Effector memory CD4-positive, alpha-beta T cell (primary cell): Measurements from ENCODE around the gene TXNDC11.

ENCODE experiments used
- DNase-seq, 3 donors: peaks; one replicate each; pipeline ENCODE4 v3.0.0-alpha.2; 2020
- H3K27ac ChIP-seq: 2 replicates; pipeline ENCODE4 v1.7.0; 2013; ENCODE audit warnings: mild to moderate bottlenecking, low read length, moderate library complexity; ENCODE audit not compliant: insufficient read depth, poor library complexity, severe bottlenecking
- H3K27me3 ChIP-seq: replicated peaks from 2 replicates; pipeline ENCODE4 v1.7.0; 2013; ENCODE audit warnings: mild to moderate bottlenecking, low read length; ENCODE audit not compliant: insufficient read depth, control insufficient read depth, poor library complexity, severe bottlenecking
- H3K36me3 ChIP-seq: 2 replicates; pipeline ENCODE4 v1.7.0; 2013; ENCODE audit warnings: mild to moderate bottlenecking, low read length, moderate library complexity; ENCODE audit not compliant: control insufficient read depth, insufficient read depth
- H3K4me1 ChIP-seq: 2 replicates; pipeline ENCODE4 v1.7.0; 2013; ENCODE audit warnings: low read length, mild to moderate bottlenecking; ENCODE audit not compliant: control insufficient read depth, insufficient read depth, poor library complexity, severe bottlenecking
- H3K4me3 ChIP-seq: 2 replicates; pipeline ENCODE4 v1.7.0; 2013; ENCODE audit warnings: low read length, low read depth, mild to moderate bottlenecking; ENCODE audit not compliant: insufficient read depth, poor library complexity, severe bottlenecking
- H3K9me3 ChIP-seq: 2 replicates; pipeline ENCODE4 v1.7.0; 2013; ENCODE audit warnings: mild to moderate bottlenecking, low read length, moderate library complexity; ENCODE audit not compliant: control insufficient read depth

Gene TXNDC11

GRCh38 chr16:11632455-11632939 is 110.2 kb downstream of the TXNDC11 start:
- no peaks in the 10 kb centered on the region for H3K9me3 ChIP-seq
- H3K4me1 ChIP-seq = peaks cover 8% of the 10 kb centered on the region
- no peaks in the 10 kb centered on the region for H3K36me3 ChIP-seq
- H3K4me3 ChIP-seq = no peak overlapping the region
- no peak overlapping the region for H3K27ac ChIP-seq
- DNase-seq = no peak
- no peaks in the 10 kb centered on the region for H3K27me3 ChIP-seq

DNA sequence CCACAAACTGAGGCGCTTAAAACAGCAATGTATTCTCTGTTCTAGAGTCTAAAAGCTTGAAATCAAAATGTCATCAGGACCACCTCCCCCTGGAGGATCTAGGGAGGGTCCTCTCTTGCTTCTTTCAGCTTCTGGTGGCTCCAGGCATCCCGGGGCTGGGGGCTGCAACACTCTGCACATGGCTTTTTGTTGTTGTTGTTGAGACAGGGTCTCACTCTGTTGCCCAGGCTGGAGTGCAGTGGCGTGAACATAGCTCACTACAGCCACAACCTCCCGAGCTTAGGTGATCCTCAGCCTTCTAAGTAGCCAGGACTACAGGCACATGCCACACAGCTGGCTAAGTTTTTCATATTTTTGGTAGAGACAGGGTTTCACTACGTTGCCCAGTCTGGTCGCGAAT is 111.4 kb downstream of the TXNDC11 start:
- DNase-seq = no peak
- H3K4me3 ChIP-seq = no peak overlapping the region
- H3K27me3 ChIP-seq = no peaks in the 10 kb centered on the region
- H3K36me3 ChIP-seq = no peaks in the 10 kb centered on the region
- H3K27ac ChIP-seq = no peak overlapping the region
- no peaks in the 10 kb centered on the region for H3K9me3 ChIP-seq
- peaks cover 8% of the 10 kb centered on the region for H3K4me1 ChIP-seq

- no peak overlapping the region for H3K27ac ChIP-seq
- H3K27me3 ChIP-seq = no peaks in the 10 kb centered on the region
- no peaks in the 10 kb centered on the region for H3K36me3 ChIP-seq
- H3K4me3 ChIP-seq = no peak overlapping the region
- DNase-seq = no peak
- no peaks in the 10 kb centered on the region for H3K9me3 ChIP-seq
- H3K4me1 ChIP-seq = peaks cover 8% of the 10 kb centered on the region
Observed at GRCh38 chr16:11630768-11631056, 111.9 kb downstream of the TXNDC11 start.

- H3K4me1 ChIP-seq = peaks cover 8% of the 10 kb centered on the region
Observed at GRCh38 chr16:11630046-11630767, 112.5 kb downstream of the TXNDC11 start.

More at GRCh38 chr16:11630046-11630767, 112.5 kb downstream of the TXNDC11 start:
- H3K4me3 ChIP-seq = no peak overlapping the region
- H3K9me3 ChIP-seq = no peaks in the 10 kb centered on the region
- no peaks in the 10 kb centered on the region for H3K27me3 ChIP-seq
- no peak overlapping the region for H3K27ac ChIP-seq
- H3K36me3 ChIP-seq = no peaks in the 10 kb centered on the region
- no peak for DNase-seq
